ENCODE measurements around the gene CBFA2T3. TPM values are rescaled to one million over a fixed set of nuclear protein-coding genes. Genes with fewer than 3 reads are reported as not detected.

Gene CBFA2T3
- polyA plus RNA-seq, 12 donors, result 11.6 to 27.0 (median 15.8) TPM; not detected in 1

GRCh38 chr16:88999457-89000206 is 22.6 kb upstream of the CBFA2T3 start:
- DNase-seq, result no peak

- no peak for DNase-seq
These were observed 18.9 kb upstream of the CBFA2T3 start for GRCh38 chr16:88995746-88996535.

GRCh38 chr16:88995194-88995593 is 18.2 kb upstream of the CBFA2T3 start:
- DNase-seq, result no peak

- DNase-seq, result no peak
These were observed 17.7 kb upstream of the CBFA2T3 start for GRCh38 chr16:88994695-88995094.

GRCh38 chr16:88993946-88994600 is 17.1 kb upstream of the CBFA2T3 start:
- no peak for DNase-seq

GRCh38 chr16:88993166-88993761 is 16.3 kb upstream of the CBFA2T3 start:
- DNase-seq, result no peak

GRCh38 chr16:88992351-88993165 is 15.6 kb upstream of the CBFA2T3 start:
- no peak for DNase-seq

- DNase-seq, result no peak
These were observed 14.9 kb upstream of the CBFA2T3 start for GRCh38 chr16:88991813-88992350.

- no peak for DNase-seq
These were observed 13.0 kb upstream of the CBFA2T3 start for GRCh38 chr16:88989852-88990547.

- DNase-seq, result no peak
These were observed 12.2 kb upstream of the CBFA2T3 start for GRCh38 chr16:88988980-88989811.

- DNase-seq, result no peak
These were observed 8.5 kb upstream of the CBFA2T3 start for GRCh38 chr16:88985521-88985920.

GRCh38 chr16:88983771-88984687 is 7.0 kb upstream of the CBFA2T3 start:
- no peak for DNase-seq

GRCh38 chr16:88983165-88983564 is 6.2 kb upstream of the CBFA2T3 start:
- no peak for DNase-seq

- no peak for DNase-seq
These were observed 5.5 kb upstream of the CBFA2T3 start for GRCh38 chr16:88982286-88983084.

GRCh38 chr16:88979353-88980015 is 2.5 kb upstream of the CBFA2T3 start:
- DNase-seq, result no peak

GRCh38 chr16:88978608-88979346 is 1.8 kb upstream of the CBFA2T3 start:
- DNase-seq, result no peak

Measured in muscle of arm (tissue), 12 donors.